ENCODE results near the gene SAFB.

SAFB gene

DNA sequence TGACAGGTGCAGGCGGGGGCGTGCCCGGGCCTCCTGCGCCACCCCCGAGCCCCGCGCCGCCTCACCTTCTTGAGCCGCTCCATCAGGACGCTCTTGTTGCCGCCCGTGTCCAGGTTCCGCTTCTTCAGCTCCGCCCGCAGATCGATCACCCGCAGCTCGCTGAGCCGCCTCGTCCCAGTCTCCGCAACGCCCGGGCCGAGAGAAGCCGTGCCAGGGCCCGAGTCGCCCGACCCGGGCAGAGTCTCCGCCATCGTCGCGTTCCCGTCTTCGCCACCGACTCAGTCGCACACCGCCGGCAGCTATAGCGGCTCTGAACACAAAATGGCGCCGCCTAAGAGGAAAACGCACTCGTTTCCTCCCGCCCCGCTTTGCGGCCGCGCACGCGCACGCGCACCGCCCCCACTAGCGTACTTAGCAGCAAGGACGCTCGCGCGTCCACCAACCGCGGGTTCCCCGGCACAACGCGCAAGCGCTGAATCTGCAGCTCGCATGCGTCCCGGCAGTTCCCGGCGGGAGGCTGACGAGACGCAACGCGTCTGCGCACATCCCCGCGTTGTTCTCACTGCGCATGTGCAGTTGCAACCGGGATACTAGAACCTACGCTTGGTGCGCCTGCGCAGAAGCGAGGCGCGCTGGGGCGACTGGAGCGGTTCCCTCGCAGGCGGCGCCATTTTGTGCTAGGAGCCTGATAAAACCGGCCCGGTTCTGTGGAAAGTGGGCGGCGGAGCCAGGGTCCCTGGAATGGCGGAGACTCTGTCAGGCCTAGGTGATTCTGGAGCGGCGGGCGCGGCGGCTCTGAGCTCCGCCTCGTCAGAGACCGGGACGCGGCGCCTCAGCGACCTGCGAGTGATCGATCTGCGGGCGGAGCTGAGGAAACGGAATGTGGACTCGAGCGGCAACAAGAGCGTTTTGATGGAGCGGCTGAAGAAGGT lies at the start of gene SAFB, which contains the start of gene SAFB2:
TSS of gene SAFB (plus strand) at position 619 of the 932 bp plus-strand sequence. CDS start at position 742, 123 bp downstream.
TSS of gene SAFB2 (minus strand) at position 312 of the 932 bp plus-strand sequence. CDS start at position 251, 61 bp downstream.
- peak; percentile 99 for DNase-seq (ENCODE audit: low read depth)

DNA sequence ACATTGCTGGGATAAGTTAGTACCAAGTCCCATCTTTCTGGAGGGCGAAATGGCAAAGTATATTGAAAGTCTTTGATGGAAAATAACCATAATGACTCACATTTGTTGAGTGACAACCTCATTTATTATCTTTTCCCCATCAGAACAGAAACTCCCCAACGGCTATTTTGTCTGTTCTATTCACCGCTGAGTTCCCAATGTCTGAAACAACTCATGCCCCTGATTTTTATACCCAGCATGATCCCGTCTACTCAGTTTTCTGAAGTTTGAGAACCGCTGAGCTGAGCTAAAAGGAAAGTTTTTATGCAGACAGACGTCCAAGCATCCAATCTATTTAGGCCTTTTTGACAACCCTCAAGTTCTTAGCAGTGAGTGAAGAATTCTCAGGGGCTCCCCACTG lies 47.3 kb upstream of the SAFB start:
- DNase-seq (ENCODE audit: low read depth): no peak

DNA sequence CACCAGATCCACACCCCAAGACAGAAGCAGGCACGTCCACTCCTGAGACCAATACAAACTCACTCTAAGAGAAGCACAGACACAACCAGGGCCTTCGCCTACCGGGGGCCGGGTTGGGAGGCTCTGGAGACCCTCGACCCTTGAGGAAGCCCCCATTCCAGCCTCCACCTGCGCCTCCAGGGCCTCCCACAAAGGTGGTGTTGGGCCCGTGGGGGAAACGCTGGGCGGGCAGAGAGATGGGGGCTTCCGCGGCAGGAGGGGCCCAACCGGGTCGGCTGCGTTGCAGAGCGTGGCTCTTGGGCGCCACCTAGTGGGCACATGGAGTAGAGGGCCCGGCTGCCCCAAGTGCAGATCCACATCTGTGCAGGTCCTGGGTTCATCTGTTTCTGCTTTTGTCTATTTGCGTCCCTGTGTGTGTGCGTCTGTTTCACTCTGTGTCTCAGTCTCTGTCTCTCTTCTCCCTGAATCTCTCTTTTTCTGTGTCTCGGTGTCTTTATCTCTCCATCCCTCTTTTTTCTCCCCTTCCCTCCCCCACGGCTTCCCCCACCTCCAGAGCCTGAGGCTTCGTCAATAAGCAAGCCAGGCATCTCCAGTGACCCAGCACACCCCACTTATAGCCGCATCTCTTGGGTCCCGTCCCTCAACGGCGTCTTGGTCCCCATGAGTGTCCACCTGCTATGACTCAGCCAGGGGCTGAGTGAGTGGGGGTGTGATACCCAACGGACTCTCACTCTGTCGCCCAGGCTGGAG lies 44.6 kb upstream of the SAFB start:
- peak; percentile 27 for DNase-seq (ENCODE audit: low read depth)

DNA sequence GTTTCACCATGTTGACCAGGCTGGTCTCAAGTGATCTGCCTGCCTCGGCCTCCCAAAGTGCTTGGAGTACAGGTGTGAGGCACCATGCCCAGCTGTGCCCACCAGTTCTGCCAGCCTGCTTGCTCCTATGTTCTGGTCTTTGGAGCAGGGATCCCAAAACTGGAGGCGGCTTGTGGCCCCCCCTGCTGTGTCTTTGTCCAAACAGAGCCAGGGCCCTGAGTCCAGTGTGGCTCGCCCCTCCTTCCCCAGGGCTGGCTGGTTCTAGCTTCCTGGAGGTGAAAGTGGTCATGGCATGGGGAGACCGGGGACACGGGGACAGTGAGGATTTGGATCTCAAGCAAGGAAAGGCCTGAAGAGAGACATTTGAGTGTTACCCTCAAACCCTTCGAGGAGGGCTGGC lies 43.6 kb upstream of the SAFB start:
- no peak for DNase-seq (ENCODE audit: low read depth)

DNA sequence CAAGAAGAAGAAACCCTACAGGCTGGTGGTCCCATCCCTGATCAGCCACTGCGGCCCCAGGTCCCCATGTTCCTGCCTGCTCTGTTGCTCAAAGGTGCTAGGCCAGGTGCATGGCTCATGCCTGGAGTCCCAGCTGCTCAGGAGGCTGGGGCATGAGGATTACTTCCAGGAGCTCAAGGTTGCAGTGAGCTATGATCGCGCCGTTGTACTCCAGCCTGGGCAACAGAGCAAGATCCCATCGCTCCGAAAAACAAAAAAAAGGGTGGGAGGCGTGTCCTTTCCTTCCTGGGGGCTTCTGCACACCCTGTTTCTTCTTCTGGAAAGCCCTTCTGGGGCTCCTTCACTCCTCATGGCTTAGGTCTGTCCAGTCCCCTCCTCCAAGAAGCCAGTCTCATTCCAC lies 43.2 kb upstream of the SAFB start:
- no peak for DNase-seq (ENCODE audit: low read depth)

DNA sequence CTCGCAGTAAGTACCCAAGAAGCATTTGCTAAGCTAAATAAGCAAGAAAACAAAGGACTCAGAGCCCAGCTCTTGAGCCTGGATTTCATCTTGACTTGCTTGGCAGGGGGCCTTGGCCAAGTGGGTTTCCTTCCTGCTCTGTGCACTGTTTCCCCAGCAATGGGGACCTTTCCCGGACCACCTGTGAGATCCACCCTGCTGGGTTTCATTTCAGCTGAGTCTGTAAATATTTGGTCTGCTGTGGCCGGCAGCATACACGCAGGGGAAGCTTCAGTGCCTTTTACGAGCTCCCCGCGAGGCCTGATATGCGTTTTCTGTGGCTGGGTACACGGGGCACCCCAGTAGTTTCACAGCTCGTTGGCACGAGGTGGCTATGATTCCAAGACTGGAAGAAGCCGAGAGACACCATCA lies 42.7 kb upstream of the SAFB start:
- DNase-seq (ENCODE audit: low read depth): no peak

DNA sequence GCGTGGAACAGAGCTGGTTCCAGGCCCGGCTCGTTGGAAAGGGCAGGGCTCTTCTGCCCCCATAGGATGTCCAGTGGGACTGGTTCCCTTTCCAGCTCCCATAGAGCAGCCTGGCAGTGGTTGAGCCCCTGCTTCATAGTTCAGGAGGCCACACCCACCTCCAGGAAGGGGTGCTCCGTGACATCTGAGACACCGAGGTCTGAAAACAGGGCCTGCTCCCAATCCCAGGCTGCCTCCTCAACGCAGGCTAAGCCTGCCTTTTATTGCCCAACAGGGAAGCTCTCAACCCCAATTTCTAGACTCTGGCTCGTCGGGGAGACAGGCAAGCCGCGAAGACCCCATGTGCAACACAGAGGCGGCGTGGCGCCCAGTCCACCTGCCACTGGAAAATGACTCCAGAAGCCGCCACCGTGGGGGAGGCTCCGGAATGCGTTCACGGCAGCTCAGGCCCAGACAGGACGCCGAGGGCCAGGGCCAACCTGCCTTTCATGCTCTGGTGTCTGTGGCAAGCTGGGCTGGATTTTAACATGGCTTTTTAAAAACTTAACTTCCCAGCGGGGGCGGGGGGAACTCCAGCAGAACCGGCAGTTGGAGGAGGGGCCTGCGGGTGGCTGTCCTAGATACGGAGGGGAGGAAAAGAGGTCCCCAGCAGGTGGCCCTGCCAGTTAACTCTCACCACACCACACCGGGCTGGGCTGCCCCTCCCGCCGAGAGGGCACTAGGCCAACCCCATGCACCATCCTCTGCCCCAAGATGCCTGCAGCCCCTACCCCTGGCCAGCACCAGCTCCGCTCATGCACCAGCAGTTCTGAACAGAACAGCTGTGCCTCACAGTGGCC lies 37.2 kb upstream of the SAFB start:
- peak; percentile 64 for DNase-seq (ENCODE audit: low read depth)

DNA sequence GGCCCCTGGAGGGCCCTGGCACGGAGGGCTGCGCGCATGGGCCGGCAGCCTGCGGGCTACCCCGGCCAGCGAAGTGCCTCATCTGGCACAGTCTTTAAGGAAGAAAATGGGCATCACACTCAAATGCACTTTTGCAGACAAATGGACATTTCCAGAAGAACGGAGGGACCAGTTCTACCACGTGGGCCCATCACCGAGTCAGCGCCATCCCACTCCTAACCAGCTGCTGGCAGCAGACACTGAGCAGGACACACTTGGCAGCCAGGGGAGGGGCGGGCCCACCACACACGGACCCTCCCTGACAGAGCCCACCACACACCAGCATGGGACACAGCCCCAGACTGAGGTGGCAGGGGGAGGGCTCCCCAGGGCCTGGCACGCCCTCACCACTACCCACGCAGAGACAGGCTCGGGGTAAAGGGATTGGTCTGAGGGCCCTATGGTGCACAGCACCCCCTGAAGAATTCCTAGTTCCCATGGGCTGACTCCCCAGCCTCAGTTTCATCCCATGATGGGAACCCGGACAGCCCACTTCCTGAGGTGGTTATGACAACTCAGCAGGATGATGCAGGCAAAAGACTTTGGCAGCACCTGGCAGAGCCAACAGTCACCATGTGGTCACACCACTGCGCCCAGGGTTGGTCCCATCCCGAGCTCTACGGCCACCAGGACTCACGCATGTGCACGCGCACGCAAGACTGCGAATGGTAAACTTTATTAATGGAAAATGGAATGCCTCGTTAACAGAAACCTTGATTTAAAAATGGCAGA lies 36.4 kb upstream of the SAFB start:
- DNase-seq (ENCODE audit: low read depth): no peak

DNA sequence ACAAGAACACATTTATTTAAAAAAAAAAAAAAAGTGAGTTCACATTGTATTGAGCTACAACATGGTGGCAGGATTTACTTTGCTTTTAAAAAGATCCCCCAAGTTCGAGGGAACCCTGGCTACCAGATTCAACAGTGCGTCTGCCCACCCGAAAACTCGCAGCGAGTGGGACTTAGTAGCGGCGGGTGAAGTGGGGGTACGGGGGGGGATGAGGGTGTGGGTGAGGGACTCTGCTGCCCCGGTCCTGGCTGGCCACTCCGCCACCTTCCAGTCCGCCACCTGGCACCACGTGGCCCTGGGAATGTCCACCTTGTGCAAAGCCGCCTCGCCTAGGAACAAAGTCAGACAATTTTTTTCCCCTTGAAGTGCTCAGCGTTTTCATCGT lies 35.8 kb upstream of the SAFB start:
- no peak for DNase-seq (ENCODE audit: low read depth)

DNA sequence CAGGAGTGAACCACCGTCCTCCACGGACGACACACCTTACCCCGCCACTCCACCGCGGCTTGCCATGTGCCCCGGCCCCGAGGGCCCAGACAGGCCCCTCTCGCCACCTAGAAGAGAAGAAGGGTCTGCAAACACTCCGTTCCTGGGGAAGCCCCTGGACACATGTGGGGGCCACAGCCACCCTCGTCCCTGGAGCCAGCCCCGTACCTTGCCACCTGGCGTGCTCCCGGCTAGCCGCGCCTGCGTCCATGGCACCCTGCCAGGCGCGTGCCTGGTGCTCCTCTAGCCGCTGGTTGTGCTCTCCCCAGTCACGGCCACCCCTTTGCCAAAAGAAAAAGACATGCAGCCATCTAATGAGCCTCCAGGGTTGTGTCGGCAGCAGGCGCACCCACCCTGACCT lies 35.2 kb upstream of the SAFB start:
- DNase-seq (ENCODE audit: low read depth): no peak

DNA sequence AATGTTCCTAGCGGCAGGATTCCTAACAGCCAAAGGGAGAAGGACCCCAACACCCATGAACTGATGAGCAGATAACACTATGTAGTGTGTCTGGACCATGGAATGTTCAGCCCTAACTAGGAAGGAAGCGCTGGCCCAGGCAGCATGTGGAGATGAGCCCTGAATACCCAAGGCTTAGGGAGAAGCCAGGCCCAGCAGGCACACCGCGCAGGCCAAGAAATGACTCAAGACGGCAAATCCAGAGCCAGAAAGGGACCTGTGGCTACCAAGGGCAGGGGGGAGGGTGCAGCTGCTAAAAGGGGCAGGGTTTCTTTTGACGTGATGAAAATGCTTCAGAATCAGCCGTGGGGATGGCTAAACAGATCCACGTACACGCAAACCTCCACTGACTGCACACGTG lies 34.4 kb upstream of the SAFB start:
- DNase-seq (ENCODE audit: low read depth): no peak

DNA sequence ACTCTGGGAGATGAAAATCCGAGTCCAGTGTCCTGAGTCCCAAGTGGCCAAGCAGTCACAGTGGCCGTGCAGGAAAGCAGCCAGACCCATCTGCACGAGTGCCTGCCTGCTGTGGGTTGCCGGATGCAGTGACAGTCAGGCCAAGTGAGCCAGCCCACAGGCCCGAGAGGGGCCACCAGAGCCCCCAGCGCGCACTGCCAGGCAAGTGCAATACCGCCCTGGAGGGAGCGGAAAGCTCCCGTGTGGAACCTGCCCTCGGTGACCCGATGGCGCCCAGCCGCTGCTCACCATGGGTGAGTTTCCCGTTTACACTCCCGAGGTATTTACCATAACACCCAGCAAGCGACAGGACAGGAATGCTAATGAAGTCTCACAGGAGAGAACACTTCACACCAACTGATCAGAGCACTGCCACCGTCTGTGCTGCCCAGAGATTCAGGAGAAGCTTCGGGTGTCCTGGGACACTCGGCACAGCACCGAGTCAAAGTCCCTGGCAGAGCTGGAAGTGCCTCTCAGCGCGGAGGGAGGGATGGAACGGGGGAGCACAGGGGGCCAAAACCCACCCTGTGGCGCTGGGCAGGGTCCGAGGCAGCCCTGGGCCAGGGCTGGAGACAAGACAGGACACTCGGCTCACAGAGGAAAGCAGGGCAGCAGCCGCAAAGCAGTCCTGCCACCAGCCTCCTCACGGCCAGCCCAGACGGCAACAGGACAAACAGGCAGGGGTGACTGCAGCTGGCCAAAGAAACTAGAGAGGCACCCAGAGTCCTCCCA lies 33.8 kb upstream of the SAFB start:
- DNase-seq (ENCODE audit: low read depth): no peak

DNA sequence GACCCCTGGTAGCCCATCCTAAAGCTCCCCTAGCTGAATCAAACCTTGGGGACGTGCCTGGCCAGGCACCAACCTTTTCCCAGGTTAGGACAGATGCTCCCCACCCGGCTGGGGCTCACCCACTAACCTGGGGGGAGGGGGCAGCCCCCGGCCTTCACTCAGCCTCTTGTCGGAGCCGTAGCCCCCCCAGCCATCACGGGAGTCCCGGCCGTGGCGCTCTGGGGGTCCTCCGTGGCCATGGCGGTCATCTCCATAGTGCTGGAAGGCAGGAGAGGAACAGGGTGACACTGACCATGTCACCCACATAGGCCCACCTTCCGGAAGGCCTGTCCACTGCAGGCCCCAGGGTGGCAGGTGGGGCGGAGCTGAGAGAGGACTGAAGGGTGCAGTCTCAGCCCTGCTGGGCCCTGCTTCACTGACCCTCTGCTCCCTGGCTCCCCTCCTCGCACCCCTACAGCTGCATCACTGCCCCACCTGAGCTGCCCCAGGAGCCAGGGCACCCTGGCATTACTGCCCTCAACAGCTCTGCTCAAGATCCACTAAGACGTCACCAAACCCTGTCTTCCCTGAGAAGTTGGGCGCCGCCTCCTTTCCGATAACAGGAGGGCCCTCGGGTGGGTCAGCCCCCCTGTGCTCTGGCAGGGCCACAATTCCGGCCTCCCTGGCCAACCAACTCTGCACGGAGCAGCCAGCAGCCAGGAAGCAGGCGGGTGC lies 32.6 kb upstream of the SAFB start:
- no peak for DNase-seq (ENCODE audit: low read depth)

DNA sequence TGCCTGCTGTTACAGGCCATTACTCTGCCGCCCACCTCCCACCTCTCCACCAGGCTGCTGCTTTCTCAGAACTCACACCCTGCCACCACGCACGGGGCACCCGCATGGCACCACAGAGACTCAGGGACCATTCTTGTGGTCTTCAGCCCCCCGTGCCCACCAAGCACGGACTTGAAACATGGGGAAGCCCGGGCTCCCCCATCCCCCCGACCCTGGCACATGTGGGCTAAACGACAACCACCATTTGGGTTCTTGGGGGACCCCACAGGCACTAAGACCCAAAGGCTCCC lies 32.1 kb upstream of the SAFB start:
- DNase-seq (ENCODE audit: low read depth): no peak

DNA sequence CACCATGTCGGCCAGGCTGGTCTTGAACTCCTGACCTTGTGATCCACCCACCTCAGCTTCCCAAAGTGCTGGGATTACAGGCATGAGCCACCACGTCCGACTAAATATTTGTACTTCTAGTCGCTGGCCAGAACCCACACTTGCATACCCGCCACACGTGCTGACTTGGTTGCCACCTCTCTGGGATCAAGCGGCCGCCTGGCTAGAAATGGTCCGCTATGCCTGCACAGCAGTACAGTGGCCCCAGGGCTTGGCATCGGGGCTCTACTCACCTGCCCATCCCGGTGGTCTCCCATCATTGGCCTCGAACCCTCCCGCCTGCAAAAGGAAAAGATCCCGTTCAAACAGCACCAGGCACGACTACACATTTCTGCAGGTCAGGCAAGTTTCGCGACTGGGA lies 31.4 kb upstream of the SAFB start:
- DNase-seq (ENCODE audit: low read depth): no peak

DNA sequence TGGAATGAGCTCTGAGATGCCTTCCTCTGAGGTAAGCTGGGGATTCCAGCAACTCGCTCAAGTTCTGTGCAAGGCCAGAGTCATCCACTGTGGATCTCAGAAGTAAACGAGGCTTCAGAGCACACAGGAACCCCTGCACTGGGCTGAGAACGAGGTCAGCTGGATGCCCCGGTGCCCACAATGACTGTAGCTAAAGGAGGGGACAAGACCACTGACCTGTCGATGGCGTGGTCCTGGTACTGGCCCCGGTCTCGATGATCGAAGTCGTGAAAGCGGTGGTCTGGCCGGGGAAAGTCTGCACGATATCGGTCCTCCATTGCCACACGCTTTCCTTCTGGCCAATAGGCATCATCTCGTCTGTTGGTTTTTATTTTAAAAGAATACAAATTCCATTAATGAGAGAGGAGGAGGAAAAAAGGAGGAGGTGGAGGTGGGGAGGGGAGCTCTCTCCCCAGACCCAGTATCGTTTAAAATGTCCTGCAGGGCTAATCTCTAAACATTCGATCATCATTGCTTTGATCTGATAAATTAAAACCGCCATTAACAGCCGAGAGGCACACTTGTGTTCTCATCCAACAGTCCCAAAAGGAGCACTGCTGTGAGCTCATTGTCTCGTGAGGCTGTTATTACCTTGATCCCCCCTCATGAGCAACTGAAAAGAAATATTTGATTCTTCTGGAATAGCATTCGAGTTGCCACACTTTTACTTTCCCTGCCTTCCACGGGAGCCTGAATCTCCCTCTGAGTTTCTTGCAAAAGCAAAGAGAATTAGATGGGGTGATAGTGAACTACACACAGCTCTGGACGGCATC lies 30.1 kb upstream of the SAFB start:
- no peak for DNase-seq (ENCODE audit: low read depth)

DNA sequence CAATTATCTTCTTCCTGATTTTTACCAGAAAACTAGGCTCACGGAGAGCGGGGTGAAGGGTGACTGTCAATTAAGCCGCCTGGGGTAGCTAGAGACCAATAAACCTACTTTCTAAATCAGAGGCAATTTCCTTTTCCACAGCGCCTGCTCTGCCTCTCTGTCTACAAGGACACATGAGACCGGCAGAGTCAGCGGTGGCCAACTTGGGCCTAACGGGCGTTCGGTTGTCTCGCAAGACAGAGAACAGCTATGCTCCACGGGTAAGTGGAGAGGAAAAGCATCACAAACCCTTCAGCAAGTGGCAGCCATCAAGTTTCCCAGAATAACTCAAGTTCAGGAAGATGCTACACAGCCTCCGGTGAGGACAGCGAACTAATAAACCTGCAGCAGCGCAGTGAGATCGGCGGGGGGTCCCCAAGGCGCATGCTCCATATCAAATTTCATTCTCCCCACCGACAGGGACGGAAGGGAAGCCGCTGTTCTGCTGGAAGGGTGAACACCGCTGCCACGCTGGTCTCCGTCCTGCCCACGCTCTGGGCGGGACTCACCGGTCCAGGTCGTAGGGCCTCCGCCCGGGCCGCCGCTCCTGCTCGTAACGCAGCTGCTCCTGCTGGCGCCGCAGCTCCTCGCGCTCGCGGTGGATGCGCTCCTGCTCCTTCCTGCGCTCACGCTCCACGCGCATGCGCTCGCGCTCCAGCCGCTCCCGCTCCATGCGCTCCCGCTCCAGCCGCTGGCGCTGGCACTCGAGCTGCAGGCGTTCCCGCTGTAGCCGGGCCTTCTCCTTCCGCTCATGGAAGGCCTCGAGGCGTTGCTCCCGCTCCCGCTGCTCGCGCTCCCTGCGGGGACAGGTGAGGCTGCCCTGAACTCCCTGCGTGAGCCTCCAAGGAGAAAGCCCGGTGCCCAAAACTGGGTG lies 29.3 kb upstream of the SAFB start:
- no peak for DNase-seq (ENCODE audit: low read depth)

DNA sequence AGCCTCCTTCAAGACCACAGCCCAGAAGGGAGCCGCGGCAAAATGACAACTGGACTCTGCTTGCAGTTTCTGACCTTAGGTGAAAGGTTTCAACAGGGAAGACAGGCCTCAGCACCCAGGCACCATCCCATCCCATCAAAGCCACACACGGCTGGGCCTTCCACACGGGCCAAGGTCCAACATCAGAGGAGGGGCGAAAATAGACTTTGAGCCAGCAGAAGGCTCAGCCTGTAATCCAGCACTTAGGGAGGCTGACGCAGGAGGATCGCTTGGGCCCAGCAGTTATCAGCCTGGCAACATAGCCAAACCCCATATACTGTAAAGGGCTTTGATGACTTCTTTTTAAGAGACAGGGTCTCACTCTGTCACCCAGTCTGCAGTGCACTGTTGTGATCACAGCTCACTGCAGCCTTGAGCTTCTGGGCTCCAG lies 28.3 kb upstream of the SAFB start:
- DNase-seq (ENCODE audit: low read depth): no peak
